SK-N-MC (cell line): ENCODE results near the gene TRIM7.
"Not testable (repeated sequence)": the region's sequence is repeated elsewhere in the genome, so short reads cannot be mapped to it uniquely, and the experiment has no call there.

Experiments
- EZH2 ChIP-seq: fragments of 200-600 bp; sonication (generic); IDR thresholded peaks from one replicate; pipeline ENCODE4 v1.6.1; 2017; ENCODE audit warnings: antibody characterized with exemption
- FOXP2 ChIP-seq: optimal IDR thresholded peaks from 2 replicates; pipeline ENCODE3; 2011; ENCODE audit warnings: mild to moderate bottlenecking, moderate library complexity; ENCODE audit not compliant: insufficient read depth; ENCODE audit errors: extremely low read length, control extremely low read depth
- POLR2AphosphoS5 ChIP-seq: IDR thresholded peaks from 2 replicates; pipeline ENCODE4 v1.6.1; 2012; ENCODE audit warnings: mild to moderate bottlenecking, low read depth, low read length, borderline replicate concordance

- not testable (repeated sequence) for TF ChIP-seq POLR2AphosphoS5, EZH2, FOXP2
These were observed 57.9 kb downstream of the TRIM7 start, which contains the start of gene OR2V2 for GRCh38 chr5:181146927-181147636.
